Natural killer cell (primary cell): ENCODE measurements around the gene CA11. TPM values are rescaled to one million over a fixed set of nuclear protein-coding genes. Genes with fewer than 3 reads are reported as not detected.

Experiments
- ATAC-seq, 3 donors: fragments of 150-1000 bp in 2 of 3; fragments of 200-7000 bp in 1 of 3; cut with Tn5 transposase; 1 replicate in 1 of 3; 2 replicates in 2 of 3; pipeline ENCODE4 v1.10.0; 2021; ENCODE audit warnings: mild to moderate bottlenecking in 2 of 3, moderate library complexity in 2 of 3
- DNase-seq, 2 donors: peaks; one replicate each; pipeline versions ENCODE4 v3.0.0 to v3.0.0-alpha.2; 2013 to 2021; ENCODE audit warnings: mixed read lengths in 1 of 2
- H3K27ac ChIP-seq: one replicate; pipeline ENCODE4 v1.5.1; 2013; ENCODE audit warnings: mild to moderate bottlenecking, low read length
- H3K27me3 ChIP-seq: one replicate; pipeline ENCODE4 v1.6.1; 2013; ENCODE audit warnings: low read length; ENCODE audit not compliant: control insufficient read depth, insufficient read depth
- H3K36me3 ChIP-seq: one replicate; pipeline ENCODE4 v1.6.1; 2013; ENCODE audit warnings: low read length; ENCODE audit not compliant: control insufficient read depth, insufficient read depth
- H3K4me1 ChIP-seq: one replicate; pipeline ENCODE4 v1.6.1; 2013; ENCODE audit warnings: low read length; ENCODE audit not compliant: control insufficient read depth, insufficient read depth
- H3K4me3 ChIP-seq: one replicate; pipeline ENCODE4 v1.5.1; 2013; ENCODE audit warnings: low read length
- H3K9me3 ChIP-seq: one replicate; pipeline ENCODE4 v1.6.1; 2013; ENCODE audit warnings: low read length; ENCODE audit not compliant: control insufficient read depth, insufficient read depth
- H3K27ac Mint-ChIP-seq, 2 donors: one replicate each; pipeline ENCODE4 v1.8.0; 2022; ENCODE audit warnings: mild to moderate bottlenecking in 2 of 2, mixed read lengths in 2 of 2, moderate library complexity in 1 of 2
- H3K27me3 Mint-ChIP-seq, 2 donors: one replicate each; pipeline ENCODE4 v1.8.0; 2022; ENCODE audit warnings: low read depth in 2 of 2, mixed read lengths in 2 of 2
- H3K36me3 Mint-ChIP-seq: one replicate; pipeline ENCODE4 v1.8.0; 2022; ENCODE audit warnings: mixed read lengths
- H3K4me1 Mint-ChIP-seq, 2 donors: one replicate each; pipeline ENCODE4 v1.8.0; 2022; ENCODE audit warnings: mixed read lengths in 2 of 2
- H3K4me3 Mint-ChIP-seq: one replicate; pipeline ENCODE4 v1.8.0; 2022; ENCODE audit warnings: mild to moderate bottlenecking, moderate library complexity, mixed read lengths
- H3K9me3 Mint-ChIP-seq, 2 donors: one replicate each; pipeline ENCODE4 v1.8.0; 2022; ENCODE audit warnings: mixed read lengths in 2 of 2
- CTCF ChIP-seq: fragments of 200-600 bp; IDR thresholded peaks from one replicate; pipeline ENCODE4 v1.8.0; 2022; ENCODE audit warnings: antibody characterized with exemption
- WGBS: methylation state at CpG from one replicate; pipeline ENCODE4 v1.1.7; 2013; ENCODE audit warnings: missing lambda C conversion rate; ENCODE audit not compliant: insufficient coverage; 5-methylcytosine and 5-hydroxymethylcytosine counted together
- intact Hi-C: fragments of 100-400 bp; cut with micrococcal nuclease; formaldehyde crosslinking; loops from one replicate; pipeline ENCODE4 v1.14.2; 2022
- total RNA-seq, 4 donors: library from RNA; stranded (reverse); fragments of 120-200 nt in 1 of 4; gene quantifications; one replicate each; pipeline versions ENCODE4 v1.2.3 to v1.2.4, GENCODE V29; 2013 to 2022

CA11 gene
- total RNA-seq, 3 donors from 2014 or later (not counting 1 experiment from before 2014, with no cell fraction given): 9.2 to 11.9 (median 11.0) TPM

DNA sequence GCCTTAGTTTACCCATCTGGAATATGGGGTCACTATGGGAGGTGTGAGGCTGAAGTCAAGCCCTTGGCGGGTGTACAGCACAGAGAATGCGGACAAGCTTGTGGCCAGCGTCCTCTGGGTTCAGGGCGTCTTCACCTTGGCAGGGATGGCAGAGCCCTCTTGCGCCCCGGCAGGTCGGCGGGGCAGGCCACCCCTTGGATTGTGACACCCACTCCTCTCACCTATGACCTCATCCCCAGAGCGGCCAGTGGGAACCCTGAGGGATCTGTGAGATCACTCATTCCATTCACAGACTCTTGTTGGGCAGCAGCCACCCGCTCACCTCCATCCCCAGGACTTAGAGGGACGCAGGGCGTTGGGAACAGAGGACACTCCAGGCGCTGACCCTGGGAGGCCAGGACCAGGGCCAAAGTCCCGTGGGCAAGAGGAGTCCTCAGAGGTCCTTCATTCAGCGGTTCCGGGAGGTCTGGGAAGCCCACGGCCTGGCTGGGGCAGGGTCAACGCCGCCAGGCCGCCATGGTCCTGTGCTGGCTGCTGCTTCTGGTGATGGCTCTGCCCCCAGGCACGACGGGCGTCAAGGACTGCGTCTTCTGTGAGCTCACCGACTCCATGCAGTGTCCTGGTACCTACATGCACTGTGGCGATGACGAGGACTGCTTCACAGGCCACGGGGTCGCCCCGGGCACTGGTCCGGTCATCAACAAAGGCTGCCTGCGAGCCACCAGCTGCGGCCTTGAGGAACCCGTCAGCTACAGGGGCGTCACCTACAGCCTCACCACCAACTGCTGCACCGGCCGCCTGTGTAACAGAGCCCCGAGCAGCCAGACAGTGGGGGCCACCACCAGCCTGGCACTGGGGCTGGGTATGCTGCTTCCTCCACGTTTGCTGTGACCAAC is 39.3 kb downstream of the CA11 start, which contains the start of gene SPACA4:
TSS of gene SPACA4 (plus strand) at position 280 of the 896 bp plus-strand sequence. CDS start at position 517, 237 bp downstream.
- no peak within 1 kb of the TSS for H3K27ac Mint-ChIP-seq

GRCh38 chr19:48603850-48604249 is 42.1 kb downstream of the CA11 start:
- Histone ChIP-seq H3K9me3 (no peaks in the 10 kb centered on the region), H3K27me3 (no peaks in the 10 kb centered on the region), H3K36me3 (no peaks in the 10 kb centered on the region), H3K4me1 (peaks cover 3% of the 10 kb centered on the region), H3K27ac (no peak overlapping the region), H3K4me3 (no peak overlapping the region)
- no peak overlapping the region for H3K4me3 Mint-ChIP-seq
- ATAC-seq (no peak), DNase-seq (no peak)
- TF ChIP-seq CTCF: no peak
- H3K27ac Mint-ChIP-seq: no peak overlapping the region
- H3K4me1 Mint-ChIP-seq: peaks cover 0 to 3% of the 10 kb centered on the region in 2 donors
- no peaks in the 10 kb centered on the region for H3K36me3 Mint-ChIP-seq
- 91% methylated on average over 9 of the region's 9 CpGs for WGBS
- intact Hi-C loops: no loop called here
- peaks cover 0 to 3% of the 10 kb centered on the region in 2 donors for H3K27me3 Mint-ChIP-seq
- no peaks in the 10 kb centered on the region for H3K9me3 Mint-ChIP-seq

More for the DNA sequence above, 39.3 kb downstream of the CA11 start, which contains the start of gene SPACA4:
- TF ChIP-seq CTCF: no peak
- ATAC-seq: no peak
- H3K4me3 ChIP-seq: no peak within 1 kb of the TSS
- no peaks in the 10 kb centered on the region for H3K27me3 ChIP-seq
- DNase-seq: no peak
- H3K27ac ChIP-seq: no peak within 1 kb of the TSS
- no peaks in the 10 kb centered on the region for H3K27me3 Mint-ChIP-seq
- intact Hi-C loops: no loop called here
- no peaks in the 10 kb centered on the region for H3K9me3 Mint-ChIP-seq
- H3K4me1 Mint-ChIP-seq: peaks cover 0 to 4% of the 10 kb centered on the region in 2 donors
- H3K4me3 Mint-ChIP-seq: no peak within 1 kb of the TSS
- no peaks in the 10 kb centered on the region for H3K36me3 Mint-ChIP-seq
- H3K36me3 ChIP-seq: no peaks in the 10 kb centered on the region
- H3K4me1 ChIP-seq: peaks cover 4% of the 10 kb centered on the region
- no peaks in the 10 kb centered on the region for H3K9me3 ChIP-seq
- WGBS: 93% methylated on average over 39 of the region's 39 CpGs

DNA sequence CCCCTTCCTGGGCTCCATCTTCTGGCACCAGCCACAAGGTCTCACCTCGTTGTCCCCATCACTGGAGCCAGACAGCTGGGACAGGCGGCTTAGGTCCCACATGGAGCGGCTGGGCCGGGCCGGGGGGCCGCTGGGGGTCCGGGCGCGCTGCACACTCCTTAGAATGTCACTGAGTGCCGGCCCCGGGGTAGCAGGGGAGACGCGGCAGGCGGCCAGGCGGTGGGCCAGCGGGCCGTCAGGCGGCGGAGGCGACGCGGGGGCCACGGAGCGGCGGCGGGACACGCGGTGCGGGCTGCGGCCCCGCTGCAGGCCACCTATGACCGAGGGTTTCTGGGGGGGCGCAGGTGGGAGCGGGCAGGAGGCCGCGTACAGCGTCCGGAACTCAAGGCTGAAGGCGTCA is 42.5 kb downstream of the CA11 start:
- Mint-ChIP-seq H3K27ac (no peak overlapping the region), H3K9me3 (no peaks in the 10 kb centered on the region), H3K27me3 (peaks cover 0 to 3% of the 10 kb centered on the region in 2 donors), H3K4me3 (no peak overlapping the region), H3K36me3 (no peaks in the 10 kb centered on the region), H3K4me1 (no peaks in the 10 kb centered on the region)
- DNase-seq (no peak), ATAC-seq (no peak)
- H3K36me3 ChIP-seq: no peaks in the 10 kb centered on the region
- TF ChIP-seq CTCF: no peak
- no peaks in the 10 kb centered on the region for H3K9me3 ChIP-seq
- no peak overlapping the region for H3K4me3 ChIP-seq
- no peaks in the 10 kb centered on the region for H3K4me1 ChIP-seq
- H3K27ac ChIP-seq: no peak overlapping the region
- no peaks in the 10 kb centered on the region for H3K27me3 ChIP-seq
- intact Hi-C loops: no loop called here
- 94% methylated on average over 39 of the region's 39 CpGs for WGBS
